ENCODE data around the gene PGS1.

The PGS1 gene

GRCh38 chr17:78364436-78365281 is 13.8 kb upstream of the PGS1 start:
- Histone ChIP-seq H3K4me3 (ENCODE audit: insufficient read depth, low read depth, low read length, poor library complexity, severe bottlenecking) (no peak overlapping the region), H3K27ac (ENCODE audit: insufficient read depth, low read length, poor library complexity, severe bottlenecking) (no peak overlapping the region), H3K9me3 (ENCODE audit: control insufficient read depth, low read length) (no peaks in the 10 kb centered on the region), H3K27me3 (replicated peaks; ENCODE audit: control insufficient read depth, insufficient read depth, low read length, poor library complexity, severe bottlenecking) (no peaks in the 10 kb centered on the region), H3K36me3 (ENCODE audit: control insufficient read depth, insufficient read depth, low read length) (no peaks in the 10 kb centered on the region), H3K4me1 (ENCODE audit: control insufficient read depth, insufficient read depth, low read length, poor library complexity, severe bottlenecking) (peaks cover 8% of the 10 kb centered on the region)
- DNase-seq = no peak

- DNase-seq = no peak
- Histone ChIP-seq H3K9me3 (ENCODE audit: control insufficient read depth, low read length) (no peaks in the 10 kb centered on the region), H3K4me1 (ENCODE audit: control insufficient read depth, insufficient read depth, low read length, poor library complexity, severe bottlenecking) (peaks cover 5% of the 10 kb centered on the region), H3K27ac (ENCODE audit: insufficient read depth, low read length, poor library complexity, severe bottlenecking) (no peak overlapping the region), H3K27me3 (replicated peaks; ENCODE audit: control insufficient read depth, insufficient read depth, low read length, poor library complexity, severe bottlenecking) (no peaks in the 10 kb centered on the region), H3K36me3 (ENCODE audit: control insufficient read depth, insufficient read depth, low read length) (no peaks in the 10 kb centered on the region), H3K4me3 (ENCODE audit: insufficient read depth, low read depth, low read length, poor library complexity, severe bottlenecking) (no peak overlapping the region)
These were observed 12.8 kb upstream of the PGS1 start for GRCh38 chr17:78365561-78366108.

- no peak overlapping the region for H3K27ac ChIP-seq (ENCODE audit: insufficient read depth, low read length, poor library complexity, severe bottlenecking)
- no peaks in the 10 kb centered on the region for H3K4me1 ChIP-seq (ENCODE audit: control insufficient read depth, insufficient read depth, low read length, poor library complexity, severe bottlenecking)
- H3K27me3 ChIP-seq (replicated peaks; ENCODE audit: control insufficient read depth, insufficient read depth, low read length, poor library complexity, severe bottlenecking) = no peaks in the 10 kb centered on the region
- H3K36me3 ChIP-seq (ENCODE audit: control insufficient read depth, insufficient read depth, low read length) = no peaks in the 10 kb centered on the region
- no peaks in the 10 kb centered on the region for H3K9me3 ChIP-seq (ENCODE audit: control insufficient read depth, low read length)
- H3K4me3 ChIP-seq (ENCODE audit: insufficient read depth, low read depth, low read length, poor library complexity, severe bottlenecking) = no peak overlapping the region
- no peak for DNase-seq
These were observed 12.2 kb upstream of the PGS1 start for GRCh38 chr17:78366109-78366848.

- Histone ChIP-seq H3K4me3 (ENCODE audit: insufficient read depth, low read depth, low read length, poor library complexity, severe bottlenecking) (no peak overlapping the region), H3K4me1 (ENCODE audit: control insufficient read depth, insufficient read depth, low read length, poor library complexity, severe bottlenecking) (no peaks in the 10 kb centered on the region), H3K9me3 (ENCODE audit: control insufficient read depth, low read length) (no peaks in the 10 kb centered on the region), H3K27me3 (replicated peaks; ENCODE audit: control insufficient read depth, insufficient read depth, low read length, poor library complexity, severe bottlenecking) (no peaks in the 10 kb centered on the region), H3K36me3 (ENCODE audit: control insufficient read depth, insufficient read depth, low read length) (no peaks in the 10 kb centered on the region), H3K27ac (ENCODE audit: insufficient read depth, low read length, poor library complexity, severe bottlenecking) (no peak overlapping the region)
- no peak for DNase-seq
These were observed 11.3 kb upstream of the PGS1 start for GRCh38 chr17:78367193-78367592.

GRCh38 chr17:78368348-78368747 is 10.1 kb upstream of the PGS1 start:
- no peaks in the 10 kb centered on the region for H3K27me3 ChIP-seq (replicated peaks; ENCODE audit: control insufficient read depth, insufficient read depth, low read length, poor library complexity, severe bottlenecking)
- H3K27ac ChIP-seq (ENCODE audit: insufficient read depth, low read length, poor library complexity, severe bottlenecking) = no peak overlapping the region
- H3K36me3 ChIP-seq (ENCODE audit: control insufficient read depth, insufficient read depth, low read length) = no peaks in the 10 kb centered on the region
- no peak for DNase-seq
- H3K4me3 ChIP-seq (ENCODE audit: insufficient read depth, low read depth, low read length, poor library complexity, severe bottlenecking) = no peak overlapping the region
- no peaks in the 10 kb centered on the region for H3K9me3 ChIP-seq (ENCODE audit: control insufficient read depth, low read length)
- H3K4me1 ChIP-seq (ENCODE audit: control insufficient read depth, insufficient read depth, low read length, poor library complexity, severe bottlenecking) = no peaks in the 10 kb centered on the region

GRCh38 chr17:78368854-78369495 is 9.5 kb upstream of the PGS1 start:
- H3K27me3 ChIP-seq (replicated peaks; ENCODE audit: control insufficient read depth, insufficient read depth, low read length, poor library complexity, severe bottlenecking) = no peaks in the 10 kb centered on the region
- DNase-seq = no peak
- H3K4me3 ChIP-seq (ENCODE audit: insufficient read depth, low read depth, low read length, poor library complexity, severe bottlenecking) = no peak overlapping the region

GRCh38 chr17:78369791-78370381 is 8.6 kb upstream of the PGS1 start:
- no peak for DNase-seq

More at GRCh38 chr17:78368854-78369495, 9.5 kb upstream of the PGS1 start:
- H3K9me3 ChIP-seq (ENCODE audit: control insufficient read depth, low read length) = no peaks in the 10 kb centered on the region
- no peak overlapping the region for H3K27ac ChIP-seq (ENCODE audit: insufficient read depth, low read length, poor library complexity, severe bottlenecking)
- H3K36me3 ChIP-seq (ENCODE audit: control insufficient read depth, insufficient read depth, low read length) = no peaks in the 10 kb centered on the region
- H3K4me1 ChIP-seq (ENCODE audit: control insufficient read depth, insufficient read depth, low read length, poor library complexity, severe bottlenecking) = no peaks in the 10 kb centered on the region

GRCh38 chr17:78371056-78371455 is 7.4 kb upstream of the PGS1 start:
- no peak for DNase-seq
- no peaks in the 10 kb centered on the region for H3K9me3 ChIP-seq (ENCODE audit: control insufficient read depth, low read length)

More at GRCh38 chr17:78369791-78370381, 8.6 kb upstream of the PGS1 start:
- Histone ChIP-seq H3K4me3 (ENCODE audit: insufficient read depth, low read depth, low read length, poor library complexity, severe bottlenecking) (no peak overlapping the region), H3K4me1 (ENCODE audit: control insufficient read depth, insufficient read depth, low read length, poor library complexity, severe bottlenecking) (no peaks in the 10 kb centered on the region), H3K36me3 (ENCODE audit: control insufficient read depth, insufficient read depth, low read length) (no peaks in the 10 kb centered on the region), H3K27ac (ENCODE audit: insufficient read depth, low read length, poor library complexity, severe bottlenecking) (no peak overlapping the region), H3K9me3 (ENCODE audit: control insufficient read depth, low read length) (no peaks in the 10 kb centered on the region), H3K27me3 (replicated peaks; ENCODE audit: control insufficient read depth, insufficient read depth, low read length, poor library complexity, severe bottlenecking) (no peaks in the 10 kb centered on the region)

GRCh38 chr17:78372841-78373240 is 5.6 kb upstream of the PGS1 start:
- no peaks in the 10 kb centered on the region for H3K36me3 ChIP-seq (ENCODE audit: control insufficient read depth, insufficient read depth, low read length)
- no peak for DNase-seq

More at GRCh38 chr17:78371056-78371455, 7.4 kb upstream of the PGS1 start:
- Histone ChIP-seq H3K27me3 (replicated peaks; ENCODE audit: control insufficient read depth, insufficient read depth, low read length, poor library complexity, severe bottlenecking) (no peaks in the 10 kb centered on the region), H3K27ac (ENCODE audit: insufficient read depth, low read length, poor library complexity, severe bottlenecking) (no peak overlapping the region), H3K4me3 (ENCODE audit: insufficient read depth, low read depth, low read length, poor library complexity, severe bottlenecking) (no peak overlapping the region), H3K36me3 (ENCODE audit: control insufficient read depth, insufficient read depth, low read length) (no peaks in the 10 kb centered on the region), H3K4me1 (ENCODE audit: control insufficient read depth, insufficient read depth, low read length, poor library complexity, severe bottlenecking) (no peaks in the 10 kb centered on the region)

More at GRCh38 chr17:78372841-78373240, 5.6 kb upstream of the PGS1 start:
- Histone ChIP-seq H3K4me1 (ENCODE audit: control insufficient read depth, insufficient read depth, low read length, poor library complexity, severe bottlenecking) (peaks cover 1% of the 10 kb centered on the region), H3K27ac (ENCODE audit: insufficient read depth, low read length, poor library complexity, severe bottlenecking) (no peak overlapping the region), H3K9me3 (ENCODE audit: control insufficient read depth, low read length) (no peaks in the 10 kb centered on the region), H3K27me3 (replicated peaks; ENCODE audit: control insufficient read depth, insufficient read depth, low read length, poor library complexity, severe bottlenecking) (no peaks in the 10 kb centered on the region), H3K4me3 (ENCODE audit: insufficient read depth, low read depth, low read length, poor library complexity, severe bottlenecking) (no peak overlapping the region)
